Iris pigment epithelial cell (primary cell): ENCODE results near the gene ALDH3B2.
"Not testable (repeated sequence)": the region's sequence is repeated elsewhere in the genome, so short reads cannot be mapped to it uniquely, and the experiment has no call there.

ENCODE experiments used
- DNase-seq: peaks from one replicate; pipeline ENCODE4 v3.0.0-alpha.2; 2011; ENCODE audit warnings: low read depth

Gene ALDH3B2

DNA sequence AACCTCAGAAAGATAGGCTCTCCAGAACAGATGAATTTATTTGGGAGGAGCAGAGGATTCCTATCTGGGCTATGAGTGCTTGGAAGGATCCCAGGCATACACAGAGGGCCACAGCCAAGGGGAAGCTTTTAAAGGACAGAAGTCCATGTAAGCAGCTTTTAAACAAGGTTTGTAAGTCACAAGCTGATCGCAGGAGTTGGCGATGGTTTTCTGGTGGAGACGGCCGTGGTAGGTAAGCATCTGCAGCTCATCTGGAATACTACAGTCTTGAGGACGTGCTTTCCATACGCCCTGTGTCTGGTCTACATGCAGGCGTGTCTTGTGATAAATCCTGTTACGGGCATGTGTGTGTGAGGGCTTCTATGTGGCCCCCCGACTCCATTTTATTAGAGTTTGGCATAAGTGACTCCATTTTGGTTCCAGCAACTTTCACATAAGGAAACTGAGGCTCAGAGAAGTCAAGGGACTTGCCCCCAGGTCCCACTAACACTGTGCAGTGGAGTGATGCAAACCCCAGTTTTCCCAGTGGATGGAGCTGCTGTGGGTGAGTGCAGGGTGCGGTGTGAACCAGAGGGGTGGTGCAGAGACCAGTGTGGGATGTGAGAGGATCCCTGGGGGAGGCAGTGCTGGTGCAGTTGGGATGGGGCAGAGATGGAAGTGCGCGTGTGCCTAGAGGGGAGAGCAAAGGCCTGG, 12.1 kb downstream of the ALDH3B2 start:
- no peak for DNase-seq

GRCh38 chr11:67660752-67661151, 13.7 kb downstream of the ALDH3B2 start:
- DNase-seq, result not testable (repeated sequence)

DNA sequence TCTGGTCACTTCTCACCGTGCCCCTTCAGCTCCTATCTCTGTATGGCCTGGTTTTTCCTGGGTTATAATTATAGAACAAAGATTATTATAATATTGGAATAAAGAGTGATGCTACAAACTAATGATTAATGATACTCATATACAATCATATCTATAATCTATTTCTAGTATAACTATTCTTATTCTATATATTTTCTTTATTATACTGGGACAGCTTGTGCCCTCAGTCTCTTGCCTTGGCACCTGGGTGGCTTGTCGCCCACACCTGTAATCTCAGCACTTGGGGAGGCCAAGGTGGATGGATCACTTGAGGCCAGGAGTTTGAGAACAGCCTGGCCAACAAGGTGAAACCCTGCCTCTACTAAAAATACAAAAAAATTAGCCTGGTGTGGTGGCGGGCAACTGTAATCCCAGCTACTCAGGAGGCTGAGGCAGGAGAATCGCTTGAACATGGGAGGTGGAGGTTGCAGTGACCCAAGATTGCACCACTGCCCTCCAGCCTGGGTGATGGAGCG, 14.7 kb downstream of the ALDH3B2 start:
- DNase-seq, result not testable (repeated sequence)

- DNase-seq, result no peak
Observed at GRCh38 chr11:67657300-67657699, 17.1 kb downstream of the ALDH3B2 start.

- DNase-seq, result peak; percentile 41
Observed at GRCh38 chr11:67656278-67656922, 18.0 kb downstream of the ALDH3B2 start.

- DNase-seq, result no peak
Observed at GRCh38 chr11:67654225-67654624, 20.2 kb downstream of the ALDH3B2 start.

DNA sequence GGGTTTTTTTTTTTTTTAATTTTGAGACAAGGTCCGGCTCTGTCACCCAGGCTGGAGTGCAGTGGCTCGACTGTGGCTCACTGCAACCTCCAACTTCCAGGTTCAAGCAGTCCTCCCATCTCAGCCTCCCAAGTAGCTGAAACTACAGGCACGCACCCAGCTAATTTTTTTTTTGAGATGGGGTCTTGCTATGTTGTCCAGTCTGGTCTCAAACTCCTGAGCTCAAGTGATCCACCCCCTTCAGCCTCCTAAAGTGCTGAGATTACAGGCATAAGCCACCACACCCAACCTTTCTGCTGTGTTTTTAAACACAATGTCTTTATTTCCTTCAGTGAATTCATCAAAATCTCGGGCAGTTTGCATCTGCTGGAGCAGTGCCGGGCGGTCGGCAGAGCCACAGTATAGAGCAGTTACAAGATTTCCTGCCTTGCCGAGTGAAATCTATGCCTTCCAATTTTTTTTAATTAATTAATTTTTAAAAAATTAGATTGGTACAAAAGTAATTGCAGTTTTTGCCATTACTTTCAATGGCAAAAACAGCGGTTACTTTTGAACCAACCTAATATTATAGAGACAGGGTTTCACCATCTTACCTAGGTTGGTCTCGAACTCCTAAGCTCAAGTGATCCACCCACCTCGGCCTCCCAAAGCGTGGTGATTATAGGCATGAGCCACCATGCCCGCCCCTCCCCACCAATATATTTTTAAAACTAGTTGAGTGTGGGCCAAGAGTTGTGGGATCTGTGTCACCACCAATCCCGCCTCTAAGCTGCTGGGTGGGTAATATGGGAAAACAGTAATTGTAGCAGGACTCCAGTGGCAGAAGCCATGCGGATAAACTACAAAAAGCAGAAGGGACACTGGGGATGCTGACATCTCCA, 21.2 kb downstream of the ALDH3B2 start:
- DNase-seq, result no peak

- no peak for DNase-seq
Observed at GRCh38 chr11:67651976-67652781, 22.2 kb downstream of the ALDH3B2 start.

DNA sequence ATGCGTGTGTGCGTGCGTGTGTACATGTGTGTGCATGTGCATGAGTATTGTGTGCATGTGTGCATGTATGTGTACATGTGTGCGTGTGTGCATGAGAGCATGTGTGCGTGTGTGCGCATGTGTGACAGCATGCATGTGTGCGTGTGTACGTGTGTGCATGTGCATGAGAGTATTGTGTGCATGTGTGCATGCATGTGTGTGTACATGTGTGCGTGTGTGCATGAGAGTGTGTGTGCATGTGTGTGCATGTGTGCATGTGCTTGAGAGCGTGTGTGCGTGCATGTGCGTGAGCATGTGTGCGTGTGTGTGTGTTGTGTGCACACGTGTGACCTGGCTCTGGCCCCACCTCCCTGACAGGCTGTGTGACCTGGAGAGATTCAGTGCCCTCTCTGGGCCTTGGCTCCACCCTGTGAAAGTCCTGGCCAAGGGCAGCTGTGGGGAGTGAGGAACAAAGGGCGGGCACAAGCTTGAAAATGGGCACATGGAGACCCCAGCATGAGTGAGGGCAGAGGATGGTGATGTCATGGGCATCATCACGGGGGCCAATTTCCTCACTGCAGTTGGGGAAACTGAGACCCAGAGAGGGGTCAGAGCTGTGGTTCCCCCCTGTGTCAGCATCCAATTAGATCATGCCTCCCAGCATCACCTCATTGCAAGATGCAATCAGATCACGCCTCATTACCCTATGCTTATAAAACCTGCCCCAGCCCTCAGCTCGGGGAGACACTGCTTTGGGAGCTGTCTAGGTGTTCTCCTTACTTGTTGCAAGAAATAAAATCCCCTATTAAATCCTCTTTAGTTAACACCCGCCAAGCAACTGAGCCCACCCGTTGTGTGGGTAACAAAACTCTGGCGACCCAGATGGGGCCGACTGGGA, 24.6 kb downstream of the ALDH3B2 start:
- DNase-seq, result no peak

DNA sequence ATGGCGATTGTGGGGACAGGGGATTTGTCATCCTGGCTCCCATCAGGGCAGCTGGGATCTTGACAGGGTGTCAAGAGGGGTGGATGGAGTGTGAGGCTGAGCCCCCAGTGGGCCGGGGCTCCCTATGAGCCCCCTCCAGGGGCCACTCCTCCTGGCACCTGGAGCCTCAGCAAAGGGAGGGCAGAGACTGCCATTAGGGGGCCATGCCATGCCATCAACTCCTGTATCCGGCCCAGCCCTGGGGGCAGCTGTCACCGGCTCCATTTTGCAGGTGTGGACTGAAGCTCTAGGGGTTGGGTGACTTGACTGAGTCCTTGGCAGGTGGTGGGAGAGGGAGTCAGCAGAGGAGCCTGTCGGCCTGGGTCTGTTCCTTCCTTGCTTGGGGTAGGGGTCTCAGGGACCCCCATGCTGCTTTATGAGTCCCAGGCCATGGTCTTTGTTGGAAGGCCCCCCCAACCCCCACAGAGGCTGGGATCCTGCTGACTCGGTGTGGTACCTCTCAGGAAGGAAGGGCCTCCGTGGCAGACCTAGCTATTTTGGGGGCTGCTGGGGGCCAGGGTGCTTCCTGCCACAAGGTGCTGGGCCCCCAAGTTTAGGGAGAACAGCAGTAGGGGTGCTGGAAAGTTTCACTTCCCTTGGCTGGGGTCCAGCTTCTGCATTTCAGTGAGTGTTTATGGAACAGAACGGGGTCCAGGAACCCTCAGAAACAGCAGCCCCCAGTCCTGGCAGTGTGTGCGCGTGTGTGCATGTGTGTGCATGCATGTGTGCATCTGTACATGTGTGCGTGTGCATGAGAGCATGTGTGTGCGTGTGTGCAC, 25.4 kb downstream of the ALDH3B2 start:
- DNase-seq, result no peak

GRCh38 chr11:67648140-67648795, 26.2 kb downstream of the ALDH3B2 start:
- DNase-seq, result no peak

GRCh38 chr11:67647471-67647870, 27.0 kb downstream of the ALDH3B2 start:
- no peak for DNase-seq

DNA sequence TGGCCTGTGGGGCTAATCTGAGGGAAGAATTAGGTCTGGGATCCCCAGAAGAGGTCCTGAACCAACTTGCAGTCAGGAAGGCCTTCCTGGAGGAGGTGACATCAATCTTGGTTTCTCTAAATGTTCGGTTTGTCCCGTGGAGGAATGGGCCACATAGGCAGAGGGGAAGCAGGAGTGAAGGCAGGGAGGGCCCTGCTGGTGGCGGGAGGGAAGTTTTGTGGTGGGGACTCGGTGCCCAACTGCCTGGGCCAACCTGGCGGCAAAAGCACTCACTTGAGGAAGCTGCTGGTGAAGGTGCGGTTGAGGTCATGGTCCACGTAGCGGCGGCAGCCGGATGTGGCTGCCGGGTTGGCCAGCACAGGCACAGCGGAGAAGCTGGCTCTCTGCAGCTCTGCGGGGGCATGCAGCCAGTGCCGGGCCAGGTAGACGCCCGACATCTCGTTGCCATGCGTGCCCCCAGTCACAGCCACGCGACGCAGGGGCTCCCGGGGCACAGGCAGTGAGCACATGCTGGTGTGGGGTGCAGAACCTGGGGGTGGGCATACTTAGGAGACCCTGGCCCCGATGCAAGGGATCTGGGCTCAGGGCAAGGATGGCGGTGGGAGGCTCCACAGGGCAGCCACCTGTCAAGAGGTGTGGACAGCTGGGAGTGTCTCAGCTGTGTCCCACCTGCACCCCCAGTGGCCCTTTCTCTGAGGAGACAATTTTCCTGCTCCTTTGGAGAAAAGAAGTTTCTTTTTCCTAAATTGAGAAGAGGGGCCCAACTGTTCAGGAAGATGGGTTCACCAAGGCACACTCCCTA, 27.7 kb downstream of the ALDH3B2 start:
- no peak for DNase-seq

GRCh38 chr11:67645521-67646461, 28.6 kb downstream of the ALDH3B2 start:
- DNase-seq, result no peak

DNA sequence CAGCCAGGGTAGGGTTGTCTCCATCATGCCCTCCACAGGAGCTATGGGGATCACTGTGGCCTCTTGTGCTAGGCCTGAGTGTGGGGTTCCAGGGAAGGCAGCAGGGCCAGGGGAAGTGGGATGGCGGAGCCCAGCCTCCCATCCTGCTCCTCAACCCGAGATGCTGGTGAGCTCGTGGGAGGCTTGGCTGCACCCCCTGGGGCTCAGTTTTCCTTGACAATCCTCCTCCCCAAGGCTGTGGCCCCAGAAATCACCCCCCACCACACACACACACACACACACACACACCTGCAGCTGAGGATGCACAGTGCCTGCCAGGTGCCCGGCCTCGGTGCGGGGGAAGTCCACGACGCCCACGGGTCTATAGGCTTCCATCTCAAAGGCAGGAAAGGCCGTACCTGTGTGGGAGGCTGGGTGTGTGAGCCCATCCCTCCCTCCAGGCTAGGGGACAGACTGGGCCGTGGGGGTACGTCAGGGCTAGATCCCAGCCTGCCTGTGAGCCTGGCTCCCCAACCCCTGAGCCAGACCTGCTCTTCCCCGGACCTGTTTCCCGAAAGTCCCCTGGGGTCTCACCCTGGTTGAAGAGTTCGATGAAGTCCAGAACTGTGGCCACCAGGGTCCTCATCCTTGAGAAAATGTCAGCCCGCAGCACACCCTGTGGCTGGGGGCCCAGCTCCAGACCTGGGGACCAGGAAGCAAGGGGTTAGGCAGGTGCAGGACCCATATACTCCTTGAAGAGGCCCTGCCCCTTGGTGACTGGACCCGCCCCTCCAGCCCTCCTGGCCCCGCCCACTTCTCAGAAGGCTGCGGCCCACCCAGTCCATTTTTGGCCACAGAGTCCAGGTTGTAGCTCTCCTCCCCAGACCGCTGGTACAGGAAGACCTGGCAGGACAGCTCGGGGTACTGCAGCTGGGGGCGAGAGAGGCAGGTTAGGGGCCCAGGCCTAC, 29.7 kb downstream of the ALDH3B2 start:
- no peak for DNase-seq

DNA sequence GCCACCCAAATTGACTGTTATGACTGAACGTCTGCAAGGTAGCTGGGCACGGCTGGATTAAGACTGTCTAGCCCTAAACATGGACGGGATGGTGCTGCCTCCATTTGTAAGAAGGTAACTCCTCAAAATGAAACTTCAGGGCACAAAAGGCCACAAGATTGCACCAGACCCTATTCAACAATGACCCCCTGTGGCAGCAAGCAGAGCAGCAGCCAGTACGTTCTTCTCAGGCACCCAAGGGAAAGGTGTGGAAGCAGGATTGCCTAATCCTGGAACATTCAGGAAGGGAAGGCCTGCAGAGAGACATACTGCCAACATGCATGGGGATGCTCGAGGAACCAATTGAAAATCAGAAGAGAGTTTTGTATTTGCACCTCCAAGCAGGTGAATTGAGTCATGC, 30.4 kb downstream of the ALDH3B2 start:
- DNase-seq, result peak; percentile 9
